Ishikawa (cell line): ENCODE data around the gene FGF18.

Experiments used
- CEBPB ChIP-seq: IDR thresholded peaks from 2 replicates; pipeline ENCODE4 v1.6.1; 2012
- CREB1 ChIP-seq: IDR thresholded peaks from 2 replicates; pipeline ENCODE4 v1.6.1; 2012; ENCODE audit warnings: low read depth
- EGR1 ChIP-seq: IDR thresholded peaks from 2 replicates; pipeline ENCODE4 v1.6.1; 2012
- EP300 ChIP-seq: IDR thresholded peaks from 2 replicates; pipeline ENCODE4 v1.6.1; 2012; ENCODE audit warnings: borderline replicate concordance
- FOXM1 ChIP-seq: IDR thresholded peaks from 2 replicates; pipeline ENCODE4 v1.6.1; 2012; ENCODE audit warnings: low read depth, borderline replicate concordance
- MAX ChIP-seq: IDR thresholded peaks from 2 replicates; pipeline ENCODE4 v1.6.1; 2012
- NFIC ChIP-seq: IDR thresholded peaks from 2 replicates; pipeline ENCODE4 v1.6.1; 2012
- RAD21 ChIP-seq: IDR thresholded peaks from 2 replicates; pipeline ENCODE4 v1.6.1; 2012; ENCODE audit warnings: low read depth
- REST ChIP-seq: IDR thresholded peaks from 2 replicates; pipeline ENCODE4 v1.6.1; 2012; ENCODE audit warnings: low read depth, mild to moderate bottlenecking
- TAF1 ChIP-seq: IDR thresholded peaks from 2 replicates; pipeline ENCODE4 v1.6.1; 2012; ENCODE audit warnings: low read depth, mild to moderate bottlenecking
- TCF12 ChIP-seq: IDR thresholded peaks from 2 replicates; pipeline ENCODE4 v1.6.1; 2012; ENCODE audit warnings: low read depth
- TEAD4 ChIP-seq: IDR thresholded peaks from 2 replicates; pipeline ENCODE4 v1.6.1; 2012
- USF1 ChIP-seq: IDR thresholded peaks from 2 replicates; pipeline ENCODE4 v1.6.1; 2012
- YY1 ChIP-seq: IDR thresholded peaks from 2 replicates; pipeline ENCODE4 v1.6.1; 2012; ENCODE audit warnings: low read depth
- ZBTB7A ChIP-seq: IDR thresholded peaks from 2 replicates; pipeline ENCODE4 v1.6.1; 2012; ENCODE audit warnings: low read depth

FGF18 gene

GRCh38 chr5:171484460-171484899 lies 65.0 kb downstream of the FGF18 start:
- TF ChIP-seq RAD21 (peak; percentile 71), CEBPB (no peak)

- no peak for TF ChIP-seq CEBPB
- no peak for TF ChIP-seq REST
- TF ChIP-seq MAX = no peak
- TF ChIP-seq CREB1 = no peak
- no peak for TF ChIP-seq ZBTB7A
- TF ChIP-seq NFIC = no peak
- no peak for TF ChIP-seq RAD21
- TF ChIP-seq TCF12 = no peak
- no peak for TF ChIP-seq EGR1
- TF ChIP-seq TAF1 = no peak
- TF ChIP-seq USF1 = no peak
- no peak for TF ChIP-seq EP300
- no peak for TF ChIP-seq FOXM1
- TF ChIP-seq YY1 = no peak
- no peak for TF ChIP-seq TEAD4
Observed at GRCh38 chr5:171485668-171486067, 66.2 kb downstream of the FGF18 start.

GRCh38 chr5:171486613-171487012 lies 67.2 kb downstream of the FGF18 start:
- TF ChIP-seq EGR1 (no peak), NFIC (no peak), CREB1 (no peak), TAF1 (no peak), USF1 (no peak), YY1 (no peak)

GRCh38 chr5:171488876-171489275 lies 69.4 kb downstream of the FGF18 start:
- no peak for TF ChIP-seq EGR1
- no peak for TF ChIP-seq YY1

GRCh38 chr5:171492781-171493180 lies 73.3 kb downstream of the FGF18 start:
- TF ChIP-seq EP300 (no peak), NFIC (no peak), RAD21 (no peak), TAF1 (no peak), CREB1 (no peak), MAX (no peak), YY1 (no peak), TEAD4 (no peak)

- TF ChIP-seq TCF12 (no peak), CEBPB (no peak), EGR1 (no peak), MAX (no peak), EP300 (no peak), ZBTB7A (no peak), TAF1 (no peak), YY1 (no peak), NFIC (no peak), TEAD4 (no peak), RAD21 (no peak), REST (no peak), FOXM1 (no peak), CREB1 (no peak), USF1 (no peak)
Observed at GRCh38 chr5:171493646-171494393, 74.4 kb downstream of the FGF18 start.
